ENCODE results near the gene IL1R2. TPM values are rescaled to one million over a fixed set of nuclear protein-coding genes. Genes with fewer than 3 reads are reported as not detected.

Gene IL1R2
- total RNA-seq, 1 donor, result 0.36 TPM

GRCh38 chr2:101989740-101990460 lies 1.9 kb upstream of the IL1R2 start:
- no peaks in the 10 kb centered on the region for H3K36me3 ChIP-seq (ENCODE audit: insufficient read depth, low read length)
- H3K27me3 ChIP-seq (ENCODE audit: insufficient read depth, low read length), result peaks cover 30% of the 10 kb centered on the region
- H3K9me3 ChIP-seq (ENCODE audit: low read depth, low read length), result no peaks in the 10 kb centered on the region
- H3K4me3 ChIP-seq (ENCODE audit: insufficient read depth, low read length), result no peak overlapping the region
- no peak overlapping the region for H3K27ac ChIP-seq (ENCODE audit: low read depth, low read length)
- H3K4me1 ChIP-seq (ENCODE audit: insufficient read depth, low read length), result no peaks in the 10 kb centered on the region
- no peaks in the 10 kb centered on the region for H4K20me1 ChIP-seq (ENCODE audit: insufficient read depth, low read length)
- no peak overlapping the region for H3K4me2 ChIP-seq (ENCODE audit: insufficient read depth, low read length)
- TF ChIP-seq CTCF (IDR thresholded peaks at IDR 0.05; ENCODE audit: extremely low read depth, low read depth, low read length), result no peak
- H2AFZ ChIP-seq (ENCODE audit: low read length), result no peak overlapping the region
- H3K79me2 ChIP-seq (ENCODE audit: insufficient read depth, low read length), result no peaks in the 10 kb centered on the region
- peak; percentile 53 for DNase-seq (ENCODE audit: insufficient read length, low spot score, missing footprints)

GRCh38 chr2:101993772-101994171 lies 2.0 kb downstream of the IL1R2 start:
- Histone ChIP-seq H3K4me1 (ENCODE audit: insufficient read depth, low read length) (no peaks in the 10 kb centered on the region), H4K20me1 (ENCODE audit: insufficient read depth, low read length) (no peaks in the 10 kb centered on the region)

GRCh38 chr2:101995019-101995418 lies 3.3 kb downstream of the IL1R2 start:
- H3K4me3 ChIP-seq (ENCODE audit: insufficient read depth, low read length), result no peak overlapping the region
- peaks cover 44% of the 10 kb centered on the region for H3K27me3 ChIP-seq (ENCODE audit: insufficient read depth, low read length)

More at GRCh38 chr2:101993772-101994171, 2.0 kb downstream of the IL1R2 start:
- Histone ChIP-seq H3K27ac (ENCODE audit: low read depth, low read length) (no peak overlapping the region), H3K36me3 (ENCODE audit: insufficient read depth, low read length) (no peaks in the 10 kb centered on the region), H3K27me3 (ENCODE audit: insufficient read depth, low read length) (peaks cover 46% of the 10 kb centered on the region), H3K4me2 (ENCODE audit: insufficient read depth, low read length) (no peak overlapping the region), H2AFZ (ENCODE audit: low read length) (no peak overlapping the region), H3K9me3 (ENCODE audit: low read depth, low read length) (no peaks in the 10 kb centered on the region), H3K4me3 (ENCODE audit: insufficient read depth, low read length) (no peak overlapping the region), H3K79me2 (ENCODE audit: insufficient read depth, low read length) (no peaks in the 10 kb centered on the region)
- TF ChIP-seq CTCF (IDR thresholded peaks at IDR 0.05; ENCODE audit: extremely low read depth, low read depth, low read length), result no peak
- DNase-seq (ENCODE audit: insufficient read length, low spot score, missing footprints), result no peak

More at GRCh38 chr2:101995019-101995418, 3.3 kb downstream of the IL1R2 start:
- no peaks in the 10 kb centered on the region for H3K9me3 ChIP-seq (ENCODE audit: low read depth, low read length)
- no peaks in the 10 kb centered on the region for H3K36me3 ChIP-seq (ENCODE audit: insufficient read depth, low read length)
- H3K79me2 ChIP-seq (ENCODE audit: insufficient read depth, low read length), result no peaks in the 10 kb centered on the region
- H3K4me2 ChIP-seq (ENCODE audit: insufficient read depth, low read length), result no peak overlapping the region
- no peak for TF ChIP-seq CTCF (IDR thresholded peaks at IDR 0.05; ENCODE audit: extremely low read depth, low read depth, low read length)
- H3K27ac ChIP-seq (ENCODE audit: low read depth, low read length), result no peak overlapping the region
- H4K20me1 ChIP-seq (ENCODE audit: insufficient read depth, low read length), result no peaks in the 10 kb centered on the region
- peak; percentile 65 for DNase-seq (ENCODE audit: insufficient read length, low spot score, missing footprints)
- no peaks in the 10 kb centered on the region for H3K4me1 ChIP-seq (ENCODE audit: insufficient read depth, low read length)
- no peak overlapping the region for H2AFZ ChIP-seq (ENCODE audit: low read length)
